Heart left ventricle (tissue), 13 donors: Measurements from ENCODE around the gene GSG1L.

Experiments
- POLR2A ChIP-seq, 2 donors: fragments of 450-650 bp; IDR thresholded peaks; one replicate each; pipeline ENCODE4 v1.6.1; 2017; ENCODE audit warnings: antibody characterized with exemption in 2 of 2, mild to moderate bottlenecking in 2 of 2, moderate library complexity in 2 of 2
- TF ChIP-seq, protein P1 (sequence below), 12 donors: fragments of 200-600 bp; sonication (generic) in 4 of 12; IDR thresholded peaks; one replicate each; pipeline versions ENCODE4 v1.5.0 to v1.8.0; 2018 to 2022; ENCODE audit warnings: antibody characterized with exemption in 12 of 12, mild to moderate bottlenecking in 5 of 12
- donor health status: ischemic (EF 13 %, LVEDD 7.1; RV severe dilation, severe dysfunction).
- donor health status: DM: no; HTN: yes; CAD: no.
- donor health status: DM: no; HTN: no; CAD: no.
- donor health status: ischemic (EF 25% LVEDD 6.9; RV normal size, moderate dysfunction).
- donor health status: ischemic (EF 25% LVEDD 5.7; RV mildly dilated, moderate dysfunction).
- donor health status: ischemic (EF 35%, LVEDD 5.7; RV mildly dilated, moderate dysfunction).
- donor health status: nonischemic (EF 11% LVEDD 7.7; RV severe dilation, severe dysfunction).
- donor health status: DM: yes; HTN: yes; CAD: no.
- donor health status: PGD.
- donor health status: ischemic (EF 29% LVEDD 5.4; RV normal size, mild dysfunction).
- donor health status: nonischemic (EF 23%, LVEDD 6.1; RV moderate dilation, normal function).

- TF ChIP-seq, protein P1, sequence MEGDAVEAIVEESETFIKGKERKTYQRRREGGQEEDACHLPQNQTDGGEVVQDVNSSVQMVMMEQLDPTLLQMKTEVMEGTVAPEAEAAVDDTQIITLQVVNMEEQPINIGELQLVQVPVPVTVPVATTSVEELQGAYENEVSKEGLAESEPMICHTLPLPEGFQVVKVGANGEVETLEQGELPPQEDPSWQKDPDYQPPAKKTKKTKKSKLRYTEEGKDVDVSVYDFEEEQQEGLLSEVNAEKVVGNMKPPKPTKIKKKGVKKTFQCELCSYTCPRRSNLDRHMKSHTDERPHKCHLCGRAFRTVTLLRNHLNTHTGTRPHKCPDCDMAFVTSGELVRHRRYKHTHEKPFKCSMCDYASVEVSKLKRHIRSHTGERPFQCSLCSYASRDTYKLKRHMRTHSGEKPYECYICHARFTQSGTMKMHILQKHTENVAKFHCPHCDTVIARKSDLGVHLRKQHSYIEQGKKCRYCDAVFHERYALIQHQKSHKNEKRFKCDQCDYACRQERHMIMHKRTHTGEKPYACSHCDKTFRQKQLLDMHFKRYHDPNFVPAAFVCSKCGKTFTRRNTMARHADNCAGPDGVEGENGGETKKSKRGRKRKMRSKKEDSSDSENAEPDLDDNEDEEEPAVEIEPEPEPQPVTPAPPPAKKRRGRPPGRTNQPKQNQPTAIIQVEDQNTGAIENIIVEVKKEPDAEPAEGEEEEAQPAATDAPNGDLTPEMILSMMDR (IDR thresholded peaks at IDR 0.05), result no peak
- no peak for TF ChIP-seq POLR2A (IDR thresholded peaks at IDR 0.05)
These were observed 138.9 kb downstream of the GSG1L start for GRCh38 chr16:27924411-27925118.
